Activated naive CD4-positive, alpha-beta T cell treated with anti-CD3 and anti-CD28 coated beads, Interleukin-2, amount 10 ng/mL, durations not matched to agents 7 days and 5 days (primary cell): ENCODE results near the gene PTPRA.

Source experiments
- CTCF ChIA-PET: fragments of 350-600 bp; sonication (Branson Sonifier 250); formaldehyde crosslinking; loops from one replicate; lab custom pipeline; 2021; ENCODE audit warnings: antibody characterized with exemption; lab: Charles Lee
- DNase-seq: peaks from one replicate; pipeline ENCODE4 v3.0.0-alpha.2; 2020
- H3K27ac Mint-ChIP-seq: one replicate; pipeline ENCODE4 v1.8.0; 2021; ENCODE audit warnings: mild to moderate bottlenecking, moderate library complexity, mixed read lengths
- H3K27me3 Mint-ChIP-seq: one replicate; pipeline ENCODE4 v1.8.0; 2021; ENCODE audit warnings: mild to moderate bottlenecking, mixed read lengths
- H3K36me3 Mint-ChIP-seq: one replicate; pipeline ENCODE4 v1.8.0; 2021; ENCODE audit warnings: mixed read lengths
- H3K4me1 Mint-ChIP-seq: one replicate; pipeline ENCODE4 v1.8.0; 2021; ENCODE audit warnings: mixed read lengths
- H3K4me3 Mint-ChIP-seq: one replicate; pipeline ENCODE4 v1.8.0; 2021; ENCODE audit warnings: mild to moderate bottlenecking, moderate library complexity, mixed read lengths
- H3K9me3 Mint-ChIP-seq: one replicate; pipeline ENCODE4 v1.8.0; 2021; ENCODE audit warnings: mixed read lengths

PTPRA gene

DNA sequence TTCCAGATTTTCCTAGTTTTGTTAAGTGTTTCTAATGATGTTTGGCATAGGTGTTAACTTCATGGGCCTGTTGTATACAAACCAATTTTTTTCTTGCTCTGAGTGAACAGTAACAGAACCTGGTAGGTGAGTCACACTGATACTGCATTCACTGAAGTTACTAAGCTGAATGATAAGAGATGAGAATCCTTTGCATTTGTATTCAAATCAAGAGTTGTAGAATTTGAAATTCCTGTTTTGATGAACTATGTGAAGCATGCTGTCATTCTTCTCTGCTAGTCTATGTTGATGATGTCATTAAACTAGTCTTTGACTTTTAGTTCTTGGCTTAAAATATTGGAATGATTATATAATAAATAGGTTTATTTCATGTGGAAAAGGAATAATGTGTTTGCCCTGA, 37.9 kb downstream of the PTPRA start:
- H3K4me1 Mint-ChIP-seq: no peaks in the 10 kb centered on the region
- DNase-seq: no peak
- H3K36me3 Mint-ChIP-seq: peaks cover 5% of the 10 kb centered on the region
- H3K4me3 Mint-ChIP-seq: no peak overlapping the region
- H3K9me3 Mint-ChIP-seq: no peaks in the 10 kb centered on the region
- no peak overlapping the region for H3K27ac Mint-ChIP-seq
- no peaks in the 10 kb centered on the region for H3K27me3 Mint-ChIP-seq
- CTCF ChIA-PET: no interaction called here

DNA sequence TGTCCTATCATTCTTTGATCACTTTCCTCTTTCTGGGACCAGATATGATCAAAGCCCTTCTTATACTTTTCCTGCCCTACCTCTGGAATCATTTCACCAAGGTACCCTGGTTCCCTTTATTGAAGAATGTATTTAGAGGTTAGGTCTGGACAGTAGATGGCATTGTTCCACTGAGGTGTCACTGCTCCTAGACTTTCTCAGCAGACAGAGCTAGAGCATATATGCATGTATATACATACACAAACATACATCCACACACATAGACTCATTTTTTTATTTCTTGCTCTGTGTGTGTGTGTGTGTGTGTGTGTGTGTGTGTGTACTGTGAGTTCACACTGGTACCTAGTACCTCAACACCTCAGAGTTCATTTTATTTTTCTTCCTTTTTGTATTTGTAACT, 40.9 kb downstream of the PTPRA start:
- Mint-ChIP-seq H3K4me3 (no peak overlapping the region), H3K4me1 (no peaks in the 10 kb centered on the region), H3K36me3 (peaks cover 8% of the 10 kb centered on the region), H3K27me3 (no peaks in the 10 kb centered on the region), H3K9me3 (peaks cover 3% of the 10 kb centered on the region), H3K27ac (no peak overlapping the region)
- DNase-seq: no peak
- CTCF ChIA-PET: interaction anchor here (0.6 to 1.1 kb wide), 3 partner anchors 87 to 150 kb away, joined by 3 to 4 read pairs (median 3); partner anchors contain the start of gene MRPS26

DNA sequence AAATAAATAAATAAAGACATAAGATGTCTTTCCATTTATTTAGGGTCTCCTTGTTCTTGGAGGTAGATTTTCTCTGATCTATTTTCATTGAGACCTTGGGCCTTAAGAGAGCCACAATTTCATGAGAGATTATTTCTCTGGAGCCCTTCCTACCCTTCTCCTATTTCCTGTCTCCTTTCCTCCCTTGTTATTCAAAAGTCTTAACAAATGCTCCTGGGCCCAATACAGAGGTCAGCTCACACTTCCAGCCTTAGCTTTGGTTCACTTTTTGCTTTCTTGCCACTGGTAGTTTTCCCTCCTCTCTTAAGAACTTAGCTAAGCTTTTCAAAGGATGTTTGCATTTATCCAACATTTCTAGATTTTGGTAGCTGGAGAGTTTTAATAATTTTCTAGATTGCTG, 44.0 kb downstream of the PTPRA start:
- CTCF ChIA-PET: interaction anchor here (1.2 kb wide), 1 partner anchor 46 kb away, joined by 3 read pairs; no protein-coding TSS in a partner anchor

DNA sequence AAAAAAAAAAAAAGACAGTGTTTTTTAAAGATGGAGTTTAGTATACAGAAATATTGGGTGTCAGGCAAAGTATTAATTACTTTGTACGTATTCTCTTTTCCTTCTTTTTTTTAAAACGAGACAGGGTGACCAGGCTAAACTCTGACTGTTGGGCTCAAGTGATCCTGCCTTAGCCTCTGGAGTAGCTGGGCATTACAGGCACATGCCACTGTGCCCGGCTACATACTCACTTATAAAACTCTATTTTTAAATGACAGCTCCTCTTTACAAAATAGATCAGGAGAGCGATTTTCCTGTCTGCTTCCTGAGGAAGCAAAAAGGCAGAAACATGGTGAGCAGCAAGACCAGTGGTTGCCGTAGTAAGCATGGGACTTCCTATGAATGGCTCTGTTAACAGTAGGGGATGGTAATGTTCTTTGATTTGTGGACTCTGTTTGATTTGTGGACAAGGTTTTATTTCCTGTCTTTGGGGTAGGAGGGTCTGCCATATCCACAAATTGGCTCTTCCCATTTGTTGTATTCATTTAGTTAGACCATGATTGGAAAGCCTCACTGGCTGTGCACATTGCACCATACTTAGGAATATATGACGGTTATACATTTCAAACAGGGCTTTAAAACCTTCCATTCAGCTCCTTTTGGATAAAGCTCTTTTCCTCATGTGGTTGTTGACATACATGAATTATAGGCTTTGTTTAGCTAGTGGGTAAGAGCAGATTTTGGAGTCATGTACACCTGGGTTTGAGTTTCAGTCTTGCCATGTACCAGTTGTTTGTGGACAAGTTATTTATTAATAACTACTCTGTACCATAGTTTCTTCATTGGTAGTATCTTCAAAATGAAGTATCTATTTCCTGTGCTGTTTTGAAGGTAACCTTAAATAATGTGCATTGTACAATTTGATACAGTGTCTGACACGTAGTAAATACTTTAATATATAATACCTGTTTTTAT, 45.1 kb downstream of the PTPRA start:
- H3K27me3 Mint-ChIP-seq: no peaks in the 10 kb centered on the region
- H3K4me3 Mint-ChIP-seq: no peak overlapping the region
- DNase-seq: no peak
- peaks cover 3% of the 10 kb centered on the region for H3K9me3 Mint-ChIP-seq
- CTCF ChIA-PET: interaction anchor here (1.0 kb wide), 1 partner anchor 93 kb away, joined by 3 read pairs; no protein-coding TSS in a partner anchor
- H3K36me3 Mint-ChIP-seq: peaks cover 9% of the 10 kb centered on the region
- no peaks in the 10 kb centered on the region for H3K4me1 Mint-ChIP-seq
- no peak overlapping the region for H3K27ac Mint-ChIP-seq

More for the DNA sequence above, 44.0 kb downstream of the PTPRA start:
- Mint-ChIP-seq H3K4me3 (no peak overlapping the region), H3K27me3 (no peaks in the 10 kb centered on the region), H3K9me3 (peaks cover 3% of the 10 kb centered on the region), H3K27ac (no peak overlapping the region), H3K36me3 (peaks cover 9% of the 10 kb centered on the region), H3K4me1 (no peaks in the 10 kb centered on the region)
- no peak for DNase-seq

DNA sequence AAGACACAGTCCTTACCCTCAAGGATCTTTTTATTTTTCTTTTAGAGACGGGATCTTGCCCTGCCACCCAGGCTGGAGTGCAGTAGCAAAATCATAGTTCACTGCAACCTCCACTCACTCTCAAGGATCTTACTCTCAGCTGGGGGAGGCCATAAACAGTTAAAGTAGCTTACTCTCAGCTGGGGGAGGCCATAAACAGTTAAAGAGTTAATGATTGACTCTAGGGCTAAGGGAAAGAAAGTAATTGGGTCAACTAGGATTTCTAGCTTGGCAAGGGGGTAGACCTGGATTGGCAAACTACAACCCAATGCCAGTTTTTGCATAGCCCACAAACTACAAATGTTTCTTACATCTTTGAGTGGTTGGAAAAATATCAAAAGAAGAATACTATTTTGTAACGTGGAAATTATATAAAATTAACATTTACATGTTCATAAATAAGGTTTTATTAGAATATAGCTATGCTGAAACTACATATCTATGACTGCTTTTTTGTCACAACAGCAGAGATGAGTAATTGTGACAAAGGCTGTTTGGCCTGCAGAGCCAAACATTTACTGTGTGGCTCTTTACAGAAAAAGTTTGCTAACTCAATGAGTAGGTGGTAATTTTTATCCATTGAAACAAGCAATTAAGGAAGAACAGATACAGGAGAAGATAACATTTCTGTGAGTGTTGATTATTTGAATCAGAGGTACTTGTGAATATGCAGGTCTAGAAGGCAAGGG, 46.4 kb downstream of the PTPRA start:
- no peak for DNase-seq
- no peak overlapping the region for H3K4me3 Mint-ChIP-seq
- H3K4me1 Mint-ChIP-seq: no peaks in the 10 kb centered on the region
- CTCF ChIA-PET: interaction anchor here (0.8 kb wide), 1 partner anchor 92 kb away, joined by 3 read pairs; no protein-coding TSS in a partner anchor
- H3K36me3 Mint-ChIP-seq: peaks cover 14% of the 10 kb centered on the region
- H3K27me3 Mint-ChIP-seq: no peaks in the 10 kb centered on the region
- H3K27ac Mint-ChIP-seq: no peak overlapping the region
- H3K9me3 Mint-ChIP-seq: peaks cover 3% of the 10 kb centered on the region

DNA sequence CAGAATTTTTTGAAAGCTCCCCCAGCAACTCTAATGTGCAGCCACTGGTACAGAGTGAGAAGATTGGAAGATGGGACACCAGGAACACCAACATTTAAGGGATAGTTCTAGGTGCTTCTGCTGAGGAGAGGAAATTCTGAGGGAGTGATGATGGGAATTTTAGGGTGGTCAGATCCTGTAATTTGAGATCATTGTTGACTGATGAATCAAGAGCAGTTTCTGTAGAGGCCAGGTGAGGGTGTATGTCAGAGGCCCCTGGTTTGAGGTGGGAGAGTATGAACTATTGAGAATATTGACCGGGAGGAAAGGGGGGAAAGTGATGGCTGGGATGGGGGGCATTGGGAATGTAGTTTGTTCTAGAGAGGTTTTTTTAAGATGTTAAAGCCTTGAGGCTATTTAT, 47.2 kb downstream of the PTPRA start:
- H3K27me3 Mint-ChIP-seq: no peaks in the 10 kb centered on the region
- no peak overlapping the region for H3K4me3 Mint-ChIP-seq
- H3K27ac Mint-ChIP-seq: no peak overlapping the region
- DNase-seq: no peak
- H3K36me3 Mint-ChIP-seq: peaks cover 18% of the 10 kb centered on the region
- H3K9me3 Mint-ChIP-seq: peaks cover 3% of the 10 kb centered on the region
- CTCF ChIA-PET: interaction anchor here (0.8 kb wide), 1 partner anchor 91 kb away, joined by 3 read pairs; no protein-coding TSS in a partner anchor
- no peaks in the 10 kb centered on the region for H3K4me1 Mint-ChIP-seq

DNA sequence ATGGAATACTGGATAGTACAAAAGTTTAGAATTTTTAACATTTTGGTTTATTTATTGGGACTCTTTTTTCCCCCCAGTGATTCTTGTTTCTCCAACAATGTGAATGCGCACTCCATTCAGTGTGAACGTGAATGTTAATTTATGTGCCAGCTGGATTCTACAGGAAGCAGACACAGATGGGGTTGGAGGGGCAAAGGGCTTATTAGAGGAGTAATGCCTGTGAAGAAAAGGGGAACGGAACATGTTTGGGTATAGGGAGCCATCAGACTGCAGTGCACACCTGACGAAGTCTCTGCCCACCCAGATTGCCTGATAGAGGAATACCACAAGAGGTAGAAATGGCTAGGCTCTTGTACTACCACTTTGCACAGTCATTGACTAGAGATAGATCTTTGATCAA, 48.2 kb downstream of the PTPRA start:
- Mint-ChIP-seq H3K36me3 (peaks cover 24% of the 10 kb centered on the region), H3K27ac (no peak overlapping the region), H3K4me3 (no peak overlapping the region), H3K4me1 (no peaks in the 10 kb centered on the region), H3K9me3 (peaks cover 3% of the 10 kb centered on the region), H3K27me3 (no peaks in the 10 kb centered on the region)
- CTCF ChIA-PET: no interaction called here
- no peak for DNase-seq

DNA sequence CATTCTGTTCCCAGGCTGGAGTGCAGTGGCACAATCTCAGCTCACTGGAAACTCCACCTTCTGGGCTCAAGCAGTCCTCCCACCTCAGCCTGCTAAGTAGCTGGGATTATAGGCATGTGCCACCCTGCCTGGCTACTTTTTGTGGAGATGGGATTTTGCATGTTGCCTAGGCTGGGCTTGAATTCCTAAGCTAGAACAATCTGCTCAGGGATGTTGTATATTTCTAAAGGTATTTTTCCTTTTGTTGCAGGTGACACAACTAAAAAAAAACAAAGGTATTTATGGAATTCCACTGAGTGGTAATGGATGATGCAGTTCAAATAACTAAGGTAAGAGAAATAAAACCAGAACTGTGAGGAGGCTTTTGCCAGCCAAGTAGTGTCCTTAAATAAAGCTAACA, 49.7 kb downstream of the PTPRA start:
- Mint-ChIP-seq H3K36me3 (peaks cover 25% of the 10 kb centered on the region), H3K4me3 (no peak overlapping the region), H3K9me3 (no peaks in the 10 kb centered on the region), H3K27me3 (no peaks in the 10 kb centered on the region), H3K27ac (no peak overlapping the region), H3K4me1 (no peaks in the 10 kb centered on the region)
- CTCF ChIA-PET: no interaction called here
- DNase-seq: no peak

DNA sequence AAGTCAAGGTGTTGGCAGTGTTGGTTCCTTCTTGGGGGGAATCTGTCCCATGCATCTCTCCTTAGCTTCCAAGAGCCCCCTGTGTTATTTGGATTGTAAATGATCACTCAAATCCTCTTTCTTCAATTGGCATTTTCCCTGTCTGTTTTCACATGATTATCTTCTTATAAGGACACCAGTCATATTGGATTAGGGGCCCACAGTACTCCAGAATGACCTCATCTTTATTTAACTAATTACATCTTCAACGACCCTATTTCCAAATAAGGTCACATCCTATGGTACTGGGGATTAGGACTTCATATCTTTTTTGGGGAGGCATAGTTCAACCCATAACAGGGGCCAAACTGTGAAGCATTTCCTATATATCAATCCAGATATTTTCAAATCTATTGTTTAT, 57.3 kb downstream of the PTPRA start:
- no peaks in the 10 kb centered on the region for H3K27me3 Mint-ChIP-seq
- no peaks in the 10 kb centered on the region for H3K4me1 Mint-ChIP-seq
- no peak overlapping the region for H3K4me3 Mint-ChIP-seq
- peaks cover 19% of the 10 kb centered on the region for H3K36me3 Mint-ChIP-seq
- no peak for DNase-seq
- no peaks in the 10 kb centered on the region for H3K9me3 Mint-ChIP-seq
- CTCF ChIA-PET: no interaction called here
- no peak overlapping the region for H3K27ac Mint-ChIP-seq

DNA sequence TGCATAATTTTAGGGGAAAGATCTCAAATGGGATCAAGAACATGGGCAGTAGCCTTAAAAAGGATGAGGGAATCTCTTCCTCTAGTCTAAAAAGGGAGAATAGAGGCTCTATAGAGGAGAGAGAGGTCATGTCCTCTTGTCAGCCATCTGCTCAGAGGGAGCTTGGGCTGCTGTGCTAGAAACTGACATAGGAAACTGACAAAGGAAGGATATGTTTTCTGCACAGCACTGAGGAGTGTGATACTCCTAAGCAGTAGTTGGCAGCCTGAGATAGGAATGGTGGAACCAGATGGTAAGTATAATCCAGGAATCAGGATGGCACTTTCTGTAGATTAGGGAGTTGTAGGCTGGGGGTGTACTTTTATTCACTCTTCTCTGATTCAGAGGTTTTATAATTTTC, 59.2 kb downstream of the PTPRA start:
- CTCF ChIA-PET: no interaction called here
- Mint-ChIP-seq H3K27me3 (no peaks in the 10 kb centered on the region), H3K4me1 (no peaks in the 10 kb centered on the region), H3K36me3 (peaks cover 11% of the 10 kb centered on the region), H3K4me3 (no peak overlapping the region), H3K27ac (no peak overlapping the region), H3K9me3 (no peaks in the 10 kb centered on the region)
- DNase-seq: no peak

DNA sequence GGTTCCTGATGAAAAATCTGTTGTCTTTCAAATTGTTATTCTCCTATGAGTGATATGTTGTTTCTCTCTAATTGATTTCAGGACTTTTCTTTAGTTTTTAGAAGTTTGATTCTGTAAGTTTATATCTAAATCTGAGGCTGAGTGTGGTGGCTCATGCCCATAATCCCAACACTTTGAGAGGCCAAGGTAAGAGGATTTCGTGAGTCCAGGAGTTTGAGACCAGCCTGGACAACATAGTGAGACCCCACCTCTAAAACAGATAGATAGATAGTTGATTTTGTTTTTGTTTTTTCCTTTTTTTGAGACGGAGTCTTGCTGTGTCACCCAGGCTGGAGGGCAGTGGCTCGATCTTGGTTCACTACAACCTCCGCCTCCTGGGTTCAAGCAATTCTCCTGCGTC, 64.6 kb downstream of the PTPRA start:
- H3K9me3 Mint-ChIP-seq: no peaks in the 10 kb centered on the region
- CTCF ChIA-PET: interaction anchor here (0.7 kb wide), 1 partner anchor 941 kb away, joined by 3 read pairs; no protein-coding TSS in a partner anchor
- no peak overlapping the region for H3K27ac Mint-ChIP-seq
- H3K4me3 Mint-ChIP-seq: no peak overlapping the region
- peaks cover 17% of the 10 kb centered on the region for H3K36me3 Mint-ChIP-seq
- no peak for DNase-seq
- no peaks in the 10 kb centered on the region for H3K27me3 Mint-ChIP-seq
- peaks cover 3% of the 10 kb centered on the region for H3K4me1 Mint-ChIP-seq

DNA sequence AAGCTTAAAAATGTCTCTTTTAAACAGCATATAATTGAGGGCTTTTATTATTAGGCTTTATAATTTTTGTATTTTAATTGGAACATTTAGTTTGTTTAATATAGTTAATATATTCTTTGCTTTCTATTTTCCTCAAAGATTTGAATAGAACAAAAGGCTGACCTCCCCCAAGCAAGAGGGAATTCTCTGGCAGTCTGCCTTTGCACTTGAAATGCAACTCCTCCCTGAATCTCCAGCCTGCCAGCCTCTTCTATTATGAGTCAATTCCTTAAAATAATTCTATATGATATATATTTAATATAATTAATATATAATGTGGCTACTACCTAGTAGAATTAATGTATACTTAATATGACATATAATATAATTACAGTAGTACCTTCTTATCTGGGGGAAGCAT, 69.2 kb downstream of the PTPRA start:
- H3K4me1 Mint-ChIP-seq: peaks cover 6% of the 10 kb centered on the region
- CTCF ChIA-PET: no interaction called here

DNA sequence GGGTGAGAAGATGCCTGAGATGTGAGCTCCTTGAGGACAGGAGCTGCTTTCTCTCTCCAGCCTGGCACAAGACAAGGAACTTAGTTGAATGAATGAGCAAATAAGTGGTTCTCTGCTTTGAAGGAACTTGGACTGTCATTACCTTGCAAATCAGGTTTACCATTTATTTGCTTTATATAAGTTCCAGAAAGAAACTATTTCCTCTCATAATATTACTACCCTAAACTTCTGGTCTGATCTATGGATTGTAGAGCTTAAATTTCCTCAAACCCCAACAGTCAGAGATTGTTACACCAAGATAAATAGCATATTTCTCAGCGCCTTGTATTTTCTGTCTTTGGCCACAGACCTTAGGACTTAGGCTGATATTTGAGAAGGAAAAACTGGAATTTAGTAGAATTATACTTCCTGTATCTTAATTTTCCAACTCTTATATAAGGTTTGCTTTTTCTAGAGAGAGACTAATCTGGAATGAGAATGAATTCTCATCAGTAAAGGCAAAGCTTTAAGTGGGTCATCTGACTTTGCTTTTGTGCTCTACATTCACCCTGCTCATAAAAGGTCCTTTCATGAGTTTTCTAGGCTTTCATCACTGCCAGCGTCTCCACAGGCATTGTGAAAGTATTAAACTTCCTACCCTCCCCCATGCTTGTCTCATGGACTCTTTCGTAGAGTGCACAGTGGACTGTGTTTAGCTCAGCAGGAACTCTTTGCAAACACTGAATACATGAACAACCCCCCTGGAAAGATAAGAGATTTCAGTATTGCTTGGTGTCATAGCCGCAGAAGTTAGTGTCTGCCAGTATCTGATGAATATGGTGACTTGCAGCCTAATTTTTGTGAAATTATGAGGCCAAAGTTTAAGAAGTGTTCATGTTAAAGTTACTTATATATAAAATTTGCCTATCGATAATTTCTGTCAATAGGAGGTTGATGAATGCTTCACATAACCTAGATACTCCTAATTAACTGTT, 74.0 kb downstream of the PTPRA start:
- H3K27me3 Mint-ChIP-seq: no peaks in the 10 kb centered on the region
- peaks cover 3% of the 10 kb centered on the region for H3K4me1 Mint-ChIP-seq
- no peak for DNase-seq
- no peak overlapping the region for H3K4me3 Mint-ChIP-seq
- H3K9me3 Mint-ChIP-seq: no peaks in the 10 kb centered on the region
- CTCF ChIA-PET: no interaction called here
- H3K36me3 Mint-ChIP-seq: peaks cover 19% of the 10 kb centered on the region
- H3K27ac Mint-ChIP-seq: no peak overlapping the region

More for the DNA sequence above, 69.2 kb downstream of the PTPRA start:
- H3K36me3 Mint-ChIP-seq: peaks cover 18% of the 10 kb centered on the region
- no peak overlapping the region for H3K27ac Mint-ChIP-seq
- H3K27me3 Mint-ChIP-seq: no peaks in the 10 kb centered on the region
- no peak for DNase-seq
- H3K4me3 Mint-ChIP-seq: no peak overlapping the region
- no peaks in the 10 kb centered on the region for H3K9me3 Mint-ChIP-seq
